GM13977 (cell line): ENCODE results near the gene CPPED1.

Source experiments
- DNase-seq: peaks from one replicate; pipeline ENCODE4 v3.0.0; 2012; ENCODE audit warnings: low spot score
- CTCF ChIP-seq: IDR thresholded peaks from 2 replicates; pipeline ENCODE4 v1.5.1; 2012; ENCODE audit warnings: mild to moderate bottlenecking, control low read depth; ENCODE audit not compliant: insufficient read depth; ENCODE audit errors: extremely low read depth, missing control alignments
- in situ Hi-C: fragments of 300-500 bp; cut with MboI; formaldehyde crosslinking; loops from one replicate; pipeline ENCODE4 v1.12.0; 2022; ENCODE audit warnings: low sequenced_read_pairs, low pct_unique_long_range_greater_than_20kb, mixed read lengths, inconsistent platforms; ENCODE audit not compliant: unreplicated experiment

Gene CPPED1

GRCh38 chr16:12682432-12683165 is 121.1 kb downstream of the CPPED1 start:
- no peak for DNase-seq
- in situ Hi-C loops = no loop called here
- no peak for TF ChIP-seq CTCF

- in situ Hi-C loops = no loop called here
- TF ChIP-seq CTCF = no peak
- no peak for DNase-seq
Observed at GRCh38 chr16:12681653-12682052, 122.0 kb downstream of the CPPED1 start.

GRCh38 chr16:12680531-12680930 is 123.2 kb downstream of the CPPED1 start:
- no peak for TF ChIP-seq CTCF
- DNase-seq = no peak
- in situ Hi-C loops = no loop called here

GRCh38 chr16:12679660-12680272 is 123.9 kb downstream of the CPPED1 start:
- in situ Hi-C loops = no loop called here
- TF ChIP-seq CTCF = no peak
- no peak for DNase-seq

- TF ChIP-seq CTCF = no peak
- DNase-seq = no peak
- in situ Hi-C loops = no loop called here
Observed at GRCh38 chr16:12678983-12679382, 124.7 kb downstream of the CPPED1 start.

GRCh38 chr16:12677502-12677901 is 126.2 kb downstream of the CPPED1 start:
- in situ Hi-C loops = no loop called here
- no peak for TF ChIP-seq CTCF
- no peak for DNase-seq
